Renal cortex interstitium (tissue), 11 donors: ENCODE measurements around the gene TMC1. TPM values are rescaled to one million over a fixed set of nuclear protein-coding genes. Genes with fewer than 3 reads are reported as not detected.
"Not testable (repeated sequence)": the region's sequence is repeated elsewhere in the genome, so short reads cannot be mapped to it uniquely, and the experiment has no call there.

ENCODE experiments used
- DNase-seq, 11 donors: peaks; one replicate each; pipeline ENCODE4 v3.0.0-alpha.2; 2013; ENCODE audit warnings: low read depth in 9 of 11, low spot score in 4 of 11; ENCODE audit errors: extremely low read depth in 1 of 11
- polyA plus RNA-seq, 3 donors: library from polyadenylated mRNA; unstranded; fragments of 120-200 nt; gene quantifications; one replicate each; pipeline ENCODE4 v1.2.1, GENCODE V29; 2013; ENCODE audit not compliant: insufficient read length in 3 of 3

TMC1 gene
- polyA plus RNA-seq, 3 donors: 0.53 to 1.4 (median 0.74) TPM

- DNase-seq: no peak
Measured at GRCh38 chr9:72786948-72787347, 265.5 kb downstream of the TMC1 start.

- DNase-seq: no peak
Measured at GRCh38 chr9:72788966-72789735, 267.7 kb downstream of the TMC1 start.

GRCh38 chr9:72789885-72790284 is 268.5 kb downstream of the TMC1 start:
- DNase-seq: no peak

- no peak for DNase-seq
Measured at GRCh38 chr9:72790989-72791388, 269.6 kb downstream of the TMC1 start.

- no peak for DNase-seq
Measured at GRCh38 chr9:72791436-72791835, 270.0 kb downstream of the TMC1 start.

- DNase-seq: no peak
Measured at GRCh38 chr9:72794946-72795345, 273.5 kb downstream of the TMC1 start.

GRCh38 chr9:72800328-72800994 is 279.1 kb downstream of the TMC1 start:
- DNase-seq: no peak

- no peak for DNase-seq
Measured at GRCh38 chr9:72805238-72805637, 283.8 kb downstream of the TMC1 start.

- DNase-seq: not testable (repeated sequence)
Measured at GRCh38 chr9:72806313-72806809, 285.0 kb downstream of the TMC1 start.

- DNase-seq: no peak
Measured at GRCh38 chr9:72807765-72808445, 286.5 kb downstream of the TMC1 start.

GRCh38 chr9:72808446-72808768 is 287.0 kb downstream of the TMC1 start:
- DNase-seq: no peak

- no peak for DNase-seq
Measured at GRCh38 chr9:72809586-72809985, 288.2 kb downstream of the TMC1 start.

- DNase-seq: peak in 7 of 11 donors; percentile 25 to 71 (median 47)
Measured at GRCh38 chr9:72812559-72813111, 291.2 kb downstream of the TMC1 start.

GRCh38 chr9:72813544-72813943 is 292.1 kb downstream of the TMC1 start:
- DNase-seq: no peak

- DNase-seq: no peak
Measured at GRCh38 chr9:72814083-72814597, 292.7 kb downstream of the TMC1 start.

GRCh38 chr9:72816666-72817065 is 295.3 kb downstream of the TMC1 start:
- DNase-seq: no peak

GRCh38 chr9:72817413-72817812 is 296.0 kb downstream of the TMC1 start:
- no peak for DNase-seq

GRCh38 chr9:72818385-72818784 is 297.0 kb downstream of the TMC1 start:
- no peak for DNase-seq

- no peak for DNase-seq
Measured at GRCh38 chr9:72823971-72824370, 302.6 kb downstream of the TMC1 start.
